Astrocyte (in vitro differentiated cells and primary cell): Measurements from ENCODE around the gene SERPINH1.

Source experiments
- EZH2 ChIP-seq: IDR thresholded peaks from 2 replicates; pipeline ENCODE4 v1.6.1; 2012; ENCODE audit warnings: mild to moderate bottlenecking, low read length, inconsistent platforms; ENCODE audit not compliant: insufficient read depth
- TF ChIP-seq, protein P1 (sequence below): IDR thresholded peaks from 2 replicates; pipeline ENCODE4 v1.5.1; 2011; ENCODE audit warnings: low read depth, mild to moderate bottlenecking, inconsistent platforms, low read length, moderate library complexity; ENCODE audit not compliant: insufficient read depth

DNA sequence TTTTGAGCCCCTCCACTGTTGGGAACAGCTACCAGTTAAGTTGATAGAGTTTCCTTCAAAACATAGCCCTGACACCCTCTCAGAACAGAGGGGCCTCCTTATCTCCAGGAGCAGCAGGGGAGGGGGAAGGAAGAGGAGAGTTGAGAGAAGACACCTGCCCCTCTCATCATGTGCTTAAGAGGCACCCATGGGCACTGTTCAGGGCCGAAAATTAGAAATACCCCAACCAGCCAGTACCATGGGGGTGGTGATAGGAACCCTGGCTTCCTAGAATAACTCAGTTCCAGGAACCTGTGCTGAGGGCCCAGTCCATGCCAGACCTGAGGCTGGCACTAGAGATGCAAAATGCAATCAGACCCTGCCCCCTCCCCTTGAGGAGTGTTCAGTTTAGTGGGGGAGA lies 27.0 kb upstream of the SERPINH1 start:
- TF ChIP-seq, protein P1, sequence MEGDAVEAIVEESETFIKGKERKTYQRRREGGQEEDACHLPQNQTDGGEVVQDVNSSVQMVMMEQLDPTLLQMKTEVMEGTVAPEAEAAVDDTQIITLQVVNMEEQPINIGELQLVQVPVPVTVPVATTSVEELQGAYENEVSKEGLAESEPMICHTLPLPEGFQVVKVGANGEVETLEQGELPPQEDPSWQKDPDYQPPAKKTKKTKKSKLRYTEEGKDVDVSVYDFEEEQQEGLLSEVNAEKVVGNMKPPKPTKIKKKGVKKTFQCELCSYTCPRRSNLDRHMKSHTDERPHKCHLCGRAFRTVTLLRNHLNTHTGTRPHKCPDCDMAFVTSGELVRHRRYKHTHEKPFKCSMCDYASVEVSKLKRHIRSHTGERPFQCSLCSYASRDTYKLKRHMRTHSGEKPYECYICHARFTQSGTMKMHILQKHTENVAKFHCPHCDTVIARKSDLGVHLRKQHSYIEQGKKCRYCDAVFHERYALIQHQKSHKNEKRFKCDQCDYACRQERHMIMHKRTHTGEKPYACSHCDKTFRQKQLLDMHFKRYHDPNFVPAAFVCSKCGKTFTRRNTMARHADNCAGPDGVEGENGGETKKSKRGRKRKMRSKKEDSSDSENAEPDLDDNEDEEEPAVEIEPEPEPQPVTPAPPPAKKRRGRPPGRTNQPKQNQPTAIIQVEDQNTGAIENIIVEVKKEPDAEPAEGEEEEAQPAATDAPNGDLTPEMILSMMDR, result no peak
- TF ChIP-seq EZH2, result no peak
